HuH-7 (cell line): ENCODE results near the gene ATP1A1.

Source experiments
- DNase-seq: peaks from one replicate; pipeline ENCODE4 v3.0.0; 2011; ENCODE audit warnings: low spot score

ATP1A1 gene

GRCh38 chr1:116415200-116415698 lies 42.2 kb downstream of the ATP1A1 start:
- DNase-seq = no peak

GRCh38 chr1:116415699-116416533 lies 42.9 kb downstream of the ATP1A1 start:
- DNase-seq = no peak

- DNase-seq = no peak
Measured at GRCh38 chr1:116416854-116417513, 43.9 kb downstream of the ATP1A1 start.

GRCh38 chr1:116417678-116418077 lies 44.6 kb downstream of the ATP1A1 start:
- no peak for DNase-seq

GRCh38 chr1:116418091-116418830 lies 45.2 kb downstream of the ATP1A1 start:
- DNase-seq = peak; percentile 67

GRCh38 chr1:116420417-116421200 lies 47.6 kb downstream of the ATP1A1 start:
- no peak for DNase-seq

GRCh38 chr1:116424438-116424837 lies 51.4 kb downstream of the ATP1A1 start:
- DNase-seq = no peak

GRCh38 chr1:116424863-116425262 lies 51.8 kb downstream of the ATP1A1 start:
- DNase-seq = no peak

GRCh38 chr1:116425987-116426386 lies 52.9 kb downstream of the ATP1A1 start:
- DNase-seq = no peak

GRCh38 chr1:116426401-116426800 lies 53.4 kb downstream of the ATP1A1 start:
- no peak for DNase-seq

GRCh38 chr1:116428576-116428975 lies 55.5 kb downstream of the ATP1A1 start:
- no peak for DNase-seq

- no peak for DNase-seq
Measured at GRCh38 chr1:116429821-116430374, 56.9 kb downstream of the ATP1A1 start.

GRCh38 chr1:116431870-116432500 lies 58.9 kb downstream of the ATP1A1 start:
- no peak for DNase-seq

GRCh38 chr1:116432655-116433265 lies 59.7 kb downstream of the ATP1A1 start:
- no peak for DNase-seq

GRCh38 chr1:116433275-116434257 lies 60.5 kb downstream of the ATP1A1 start:
- DNase-seq = no peak

GRCh38 chr1:116434849-116435248 lies 61.8 kb downstream of the ATP1A1 start:
- DNase-seq = no peak

- DNase-seq = no peak
Measured at GRCh38 chr1:116435806-116436610, 63.0 kb downstream of the ATP1A1 start.

- DNase-seq = no peak
Measured at GRCh38 chr1:116436611-116436970, 63.5 kb downstream of the ATP1A1 start.

- DNase-seq = no peak
Measured at GRCh38 chr1:116439701-116440100, 66.7 kb downstream of the ATP1A1 start.
